NCI-H1694 (cell line): Measurements from ENCODE around the gene UNC119.
A peak's percentile ranks its signal among the peaks of the same experiment; 100 is the strongest.
"Not testable (repeated sequence)": the region's sequence is repeated elsewhere in the genome, so short reads cannot be mapped to it uniquely, and the experiment has no call there.

Experiments
- DNase-seq: peaks from one replicate; lab custom pipeline; 2025; lab: John Stamatoyannopoulos, UW

Gene UNC119

GRCh38 chr17:28552176-28552999, at the start of gene UNC119:
Gene UNC119, minus strand, starts transcription at chr17:28552624. Its CDS starts 67 bp downstream, at chr17:28552557.
- peak; percentile 67 for DNase-seq

GRCh38 chr17:28599311-28600184, 47.1 kb upstream of the UNC119 start:
- DNase-seq: peak; percentile 71

GRCh38 chr17:28598799-28599310, 46.4 kb upstream of the UNC119 start, which contains the start of gene SPAG5:
Gene SPAG5, minus strand, starts transcription at chr17:28599025. Its CDS starts 79 bp downstream, at chr17:28598946.
- peak; percentile 84 for DNase-seq

GRCh38 chr17:28598389-28598788, 46.0 kb upstream of the UNC119 start:
- no peak for DNase-seq

- DNase-seq: no peak
Observed at GRCh38 chr17:28597606-28598383, 45.4 kb upstream of the UNC119 start.

- DNase-seq: no peak
Observed at GRCh38 chr17:28592260-28592659, 39.8 kb upstream of the UNC119 start.

- no peak for DNase-seq
Observed at GRCh38 chr17:28585851-28586250, 33.4 kb upstream of the UNC119 start.

GRCh38 chr17:28584434-28584833, 32.0 kb upstream of the UNC119 start:
- no peak for DNase-seq

- DNase-seq: no peak
Observed at GRCh38 chr17:28582513-28582912, 30.1 kb upstream of the UNC119 start.

GRCh38 chr17:28580959-28581358, 28.5 kb upstream of the UNC119 start:
- DNase-seq: no peak

- no peak for DNase-seq
Observed at GRCh38 chr17:28579526-28579925, 27.1 kb upstream of the UNC119 start.

GRCh38 chr17:28578246-28579195, 26.1 kb upstream of the UNC119 start:
- no peak for DNase-seq

- DNase-seq: no peak
Observed at GRCh38 chr17:28577466-28577824, 25.0 kb upstream of the UNC119 start.

- peak; percentile 86 for DNase-seq
Observed at GRCh38 chr17:28576758-28577465, 24.5 kb upstream of the UNC119 start, which contains the start of gene ALDOC. Gene ALDOC, minus strand, starts transcription at chr17:28576895. Its CDS starts 1,363 bp downstream, at chr17:28575532.

- not testable (repeated sequence) for DNase-seq
Observed at GRCh38 chr17:28576016-28576415, 23.6 kb upstream of the UNC119 start.

GRCh38 chr17:28575126-28575795, 22.8 kb upstream of the UNC119 start:
- no peak for DNase-seq

GRCh38 chr17:28574526-28574925, 22.1 kb upstream of the UNC119 start:
- DNase-seq: no peak

- no peak for DNase-seq
Observed at GRCh38 chr17:28573966-28574480, 21.6 kb upstream of the UNC119 start.

- no peak for DNase-seq
Observed at GRCh38 chr17:28573521-28573920, 21.1 kb upstream of the UNC119 start.
